Activated naive CD4-positive, alpha-beta T cell treated with anti-CD3 and anti-CD28 coated beads, Interleukin-2, amount 50 U/mL, for 24 hours (primary cell): ENCODE measurements around the gene CDKL2.

Source experiments
- H3K27ac Mint-ChIP-seq: one replicate; pipeline ENCODE4 v1.8.0; 2021; ENCODE audit warnings: mild to moderate bottlenecking, mixed read lengths
- H3K27me3 Mint-ChIP-seq: one replicate; pipeline ENCODE4 v1.8.0; 2021; ENCODE audit warnings: mixed read lengths
- H3K36me3 Mint-ChIP-seq: one replicate; pipeline ENCODE4 v1.8.0; 2021; ENCODE audit warnings: mixed read lengths
- H3K4me1 Mint-ChIP-seq: one replicate; pipeline ENCODE4 v1.8.0; 2021; ENCODE audit warnings: mixed read lengths
- H3K4me3 Mint-ChIP-seq: one replicate; pipeline ENCODE4 v1.8.0; 2021; ENCODE audit warnings: mild to moderate bottlenecking, mixed read lengths
- H3K9me3 Mint-ChIP-seq: one replicate; pipeline ENCODE4 v1.8.0; 2021; ENCODE audit warnings: mixed read lengths

CDKL2 gene

DNA sequence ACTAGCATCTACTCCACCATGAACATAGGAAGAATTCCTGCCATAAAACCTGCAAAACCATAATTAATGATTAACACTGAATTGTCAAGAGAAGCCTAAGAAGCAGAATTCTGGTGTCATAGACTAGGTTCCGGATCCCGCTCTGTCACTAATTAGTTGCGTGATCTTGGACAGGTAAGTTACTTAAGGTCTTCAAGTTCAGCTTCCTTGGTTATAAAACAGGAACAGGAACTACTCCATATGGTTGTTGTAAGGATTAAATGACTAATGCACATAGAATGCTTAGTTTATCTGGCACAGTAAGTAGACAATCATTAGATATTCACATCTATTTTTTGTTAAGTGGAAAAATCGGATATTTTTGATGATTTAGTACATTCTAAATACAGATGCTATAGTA lies 28.5 kb upstream of the CDKL2 start:
- Mint-ChIP-seq H3K27ac (peak overlapping the region; percentile 80), H3K9me3 (no peaks in the 10 kb centered on the region), H3K4me1 (peaks cover 84% of the 10 kb centered on the region), H3K27me3 (no peaks in the 10 kb centered on the region), H3K4me3 (no peak overlapping the region), H3K36me3 (peaks cover 19% of the 10 kb centered on the region)

DNA sequence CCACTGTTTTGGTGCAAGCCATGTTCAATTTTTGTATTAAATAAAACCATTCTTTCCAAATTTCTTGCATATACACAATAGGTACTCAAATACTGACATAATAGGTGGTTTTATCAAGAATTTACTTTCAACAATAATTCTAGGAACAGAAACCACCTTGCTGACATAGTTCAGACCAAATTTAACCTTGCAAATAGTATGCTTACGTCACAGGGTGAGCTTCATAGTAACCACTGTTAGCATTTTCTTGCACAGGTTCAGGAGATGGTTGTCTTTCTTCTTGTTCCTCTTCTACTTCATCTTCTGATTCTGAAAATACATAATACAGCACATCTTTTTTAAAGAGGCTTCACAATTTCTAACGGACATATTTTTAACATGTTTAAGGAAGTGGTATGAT lies 25.2 kb upstream of the CDKL2 start:
- H3K27ac Mint-ChIP-seq = peak overlapping the region; percentile 79
- peak overlapping the region; percentile 57 for H3K4me3 Mint-ChIP-seq
- peaks cover 18% of the 10 kb centered on the region for H3K36me3 Mint-ChIP-seq

DNA sequence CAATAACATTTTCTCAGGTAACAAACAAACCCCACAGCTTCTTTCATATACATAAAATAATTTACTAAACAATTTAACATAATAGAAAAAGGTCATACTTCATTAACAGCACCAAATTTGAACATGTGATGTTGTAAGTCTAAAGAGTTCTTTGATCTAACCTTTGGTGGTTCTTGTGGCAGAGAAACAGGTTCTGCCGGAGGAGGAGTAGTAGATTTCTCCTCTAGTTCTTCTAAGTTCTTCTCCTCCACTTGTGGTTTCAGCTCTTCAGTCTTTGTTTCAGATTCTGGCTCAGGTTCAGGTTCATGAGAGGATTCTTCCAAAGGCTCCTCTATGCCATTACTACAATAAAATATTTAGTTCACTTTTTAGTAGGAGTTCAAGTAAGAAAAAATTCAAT lies 24.6 kb upstream of the CDKL2 start:
- Mint-ChIP-seq H3K4me1 (peaks cover 58% of the 10 kb centered on the region), H3K27ac (peak overlapping the region; percentile 57), H3K9me3 (no peaks in the 10 kb centered on the region), H3K27me3 (no peaks in the 10 kb centered on the region), H3K36me3 (peaks cover 20% of the 10 kb centered on the region), H3K4me3 (peak overlapping the region; percentile 57)

More for the DNA sequence above, 25.2 kb upstream of the CDKL2 start:
- no peaks in the 10 kb centered on the region for H3K9me3 Mint-ChIP-seq
- no peaks in the 10 kb centered on the region for H3K27me3 Mint-ChIP-seq
- H3K4me1 Mint-ChIP-seq = peaks cover 62% of the 10 kb centered on the region

- peaks cover 21% of the 10 kb centered on the region for H3K36me3 Mint-ChIP-seq
- H3K27me3 Mint-ChIP-seq = no peaks in the 10 kb centered on the region
- peak overlapping the region; percentile 13 for H3K27ac Mint-ChIP-seq
- peak overlapping the region; percentile 19 for H3K4me3 Mint-ChIP-seq
- H3K4me1 Mint-ChIP-seq = peaks cover 51% of the 10 kb centered on the region
- no peaks in the 10 kb centered on the region for H3K9me3 Mint-ChIP-seq
Measured at GRCh38 chr4:75653845-75654503, 23.6 kb upstream of the CDKL2 start.

DNA sequence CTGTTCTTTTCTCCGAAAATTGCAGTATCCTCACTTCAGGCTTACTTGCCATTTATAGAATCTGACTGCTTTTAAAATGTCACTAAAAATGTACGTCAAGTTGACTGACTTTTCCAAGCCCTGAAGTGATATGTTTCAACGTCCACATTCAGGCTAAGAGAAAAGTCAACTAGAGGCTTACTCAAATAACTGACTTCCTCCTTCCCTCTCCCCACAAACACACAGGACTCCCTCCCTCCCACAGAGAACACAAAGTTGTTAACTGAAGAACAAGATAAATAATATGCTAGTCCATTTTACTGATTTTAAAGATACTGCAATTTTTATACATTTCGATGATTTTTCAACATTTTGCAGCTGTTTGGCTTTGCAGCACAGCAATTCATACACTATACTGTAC lies 13.8 kb upstream of the CDKL2 start:
- Mint-ChIP-seq H3K4me3 (no peak overlapping the region), H3K9me3 (no peaks in the 10 kb centered on the region)

DNA sequence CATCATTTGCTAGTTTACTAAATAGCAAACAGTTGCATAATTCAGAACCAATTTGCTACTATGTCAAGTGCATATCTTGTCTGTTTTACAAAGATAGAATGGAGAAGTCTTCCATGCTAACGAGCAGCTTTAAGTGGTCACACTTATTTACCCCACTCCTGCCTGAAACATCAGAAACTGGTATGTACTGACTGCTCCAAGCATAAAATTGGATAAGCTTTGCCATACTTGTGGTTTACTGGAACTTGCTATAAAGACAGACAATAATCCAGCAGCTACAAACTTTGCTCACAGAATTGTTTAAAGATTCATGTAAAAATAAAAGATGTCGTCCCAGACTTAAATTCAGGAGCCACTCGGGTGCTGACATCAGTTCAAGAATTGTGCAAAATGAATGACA lies 13.3 kb upstream of the CDKL2 start:
- H3K4me3 Mint-ChIP-seq = no peak overlapping the region
- H3K27ac Mint-ChIP-seq = no peak overlapping the region
- H3K4me1 Mint-ChIP-seq = peaks cover 24% of the 10 kb centered on the region
- H3K36me3 Mint-ChIP-seq = peaks cover 26% of the 10 kb centered on the region
- H3K9me3 Mint-ChIP-seq = no peaks in the 10 kb centered on the region
- no peaks in the 10 kb centered on the region for H3K27me3 Mint-ChIP-seq

More for the DNA sequence above, 13.8 kb upstream of the CDKL2 start:
- Mint-ChIP-seq H3K4me1 (peaks cover 24% of the 10 kb centered on the region), H3K27ac (peak overlapping the region; percentile 56), H3K27me3 (no peaks in the 10 kb centered on the region), H3K36me3 (peaks cover 27% of the 10 kb centered on the region)

DNA sequence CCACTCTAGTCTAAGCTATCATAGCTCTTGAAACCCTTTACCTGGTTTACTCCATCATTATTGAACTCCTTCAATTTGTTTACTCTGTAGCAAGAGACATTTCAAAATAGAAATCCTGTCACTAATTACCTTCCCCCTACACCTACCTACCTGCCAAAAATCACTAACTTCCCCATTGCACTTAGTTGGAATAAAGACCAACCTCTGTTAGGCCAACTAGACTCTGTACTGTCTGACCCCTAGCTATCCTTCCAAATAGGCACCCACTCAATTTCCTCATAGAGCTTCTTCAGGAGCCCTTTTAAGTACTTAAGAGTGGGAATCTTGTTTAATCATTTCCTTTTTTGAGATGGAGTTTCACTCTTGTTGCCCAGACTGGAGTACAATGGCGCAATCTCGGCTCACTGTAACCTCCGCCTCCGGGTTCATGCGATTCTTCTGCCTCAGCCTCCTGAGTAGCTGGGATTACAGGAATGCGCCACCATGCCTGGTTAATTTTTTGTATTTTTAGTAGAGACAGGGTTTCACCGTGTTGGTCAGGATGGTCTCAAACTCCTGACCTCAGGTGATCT lies 8.9 kb upstream of the CDKL2 start:
- H3K27me3 Mint-ChIP-seq = no peaks in the 10 kb centered on the region
- H3K4me1 Mint-ChIP-seq = peaks cover 13% of the 10 kb centered on the region
- peaks cover 11% of the 10 kb centered on the region for H3K36me3 Mint-ChIP-seq
- H3K4me3 Mint-ChIP-seq = no peak overlapping the region
- H3K27ac Mint-ChIP-seq = no peak overlapping the region
- H3K9me3 Mint-ChIP-seq = no peaks in the 10 kb centered on the region

DNA sequence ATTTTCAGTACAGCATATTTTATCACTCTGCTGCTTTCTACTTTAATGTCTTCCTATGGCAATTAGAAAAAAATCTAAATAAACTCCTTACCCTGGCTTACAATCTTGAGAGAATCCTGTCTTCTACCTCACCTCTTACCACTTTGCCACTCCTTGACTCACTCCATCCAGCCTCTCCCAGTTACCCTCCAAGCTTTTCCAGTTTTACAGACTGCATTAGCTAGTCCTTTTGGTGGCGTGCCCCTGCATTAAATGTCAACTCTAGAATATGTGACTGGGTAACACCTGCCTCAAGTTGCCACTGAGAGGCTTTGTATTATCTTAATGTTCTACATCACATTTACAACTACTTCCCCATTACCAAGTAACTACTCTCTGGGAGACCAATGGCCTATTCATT lies 7.5 kb upstream of the CDKL2 start:
- H3K4me1 Mint-ChIP-seq = peaks cover 10% of the 10 kb centered on the region
- H3K36me3 Mint-ChIP-seq = peaks cover 8% of the 10 kb centered on the region
- no peaks in the 10 kb centered on the region for H3K27me3 Mint-ChIP-seq
- no peak overlapping the region for H3K4me3 Mint-ChIP-seq
- peak overlapping the region; percentile 36 for H3K27ac Mint-ChIP-seq
- no peaks in the 10 kb centered on the region for H3K9me3 Mint-ChIP-seq

DNA sequence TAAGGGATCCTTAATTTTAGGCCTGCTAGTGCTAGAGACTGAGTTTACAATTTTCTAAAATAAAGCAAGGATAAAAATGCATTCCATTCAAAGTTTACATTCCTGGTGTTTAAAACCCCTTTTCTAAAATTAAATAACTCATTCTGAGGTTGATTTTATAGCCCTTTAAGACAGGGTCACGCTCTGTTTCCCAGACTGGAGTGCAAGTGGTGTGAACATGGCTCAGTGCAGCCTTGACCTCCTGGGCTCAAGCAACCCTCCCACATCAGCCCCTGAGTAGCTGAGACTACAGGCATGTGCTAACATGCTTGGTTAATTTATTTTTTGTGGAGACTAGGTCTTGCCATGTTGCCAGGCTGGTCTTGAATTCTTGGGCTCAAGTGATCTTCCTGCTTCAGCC lies 6.8 kb upstream of the CDKL2 start:
- H3K9me3 Mint-ChIP-seq = no peaks in the 10 kb centered on the region
- H3K4me1 Mint-ChIP-seq = peaks cover 6% of the 10 kb centered on the region
- peaks cover 6% of the 10 kb centered on the region for H3K36me3 Mint-ChIP-seq
- no peak overlapping the region for H3K27ac Mint-ChIP-seq
- H3K4me3 Mint-ChIP-seq = no peak overlapping the region
- no peaks in the 10 kb centered on the region for H3K27me3 Mint-ChIP-seq

DNA sequence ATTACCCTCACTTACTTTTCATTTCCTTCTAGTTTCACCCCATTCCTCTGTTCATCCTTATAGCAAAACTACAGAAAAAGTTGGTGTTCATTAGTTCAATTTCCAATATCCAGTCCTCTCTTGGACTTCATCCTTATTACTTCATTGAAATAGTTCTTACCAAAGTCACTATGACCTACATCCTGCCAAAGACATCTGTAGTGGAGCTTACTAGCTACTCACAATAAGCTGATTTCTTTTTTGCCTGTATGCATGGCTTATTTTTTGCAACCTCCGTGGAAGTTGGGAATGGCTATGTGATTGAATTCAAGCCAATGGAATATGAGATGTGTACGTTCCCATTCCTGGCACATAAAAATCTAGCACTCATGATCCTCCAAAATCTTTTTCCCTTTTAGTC lies 4.6 kb upstream of the CDKL2 start:
- no peaks in the 10 kb centered on the region for H3K27me3 Mint-ChIP-seq

GRCh38 chr4:75634281-75634680 lies 4.0 kb upstream of the CDKL2 start:
- H3K27ac Mint-ChIP-seq = no peak overlapping the region
- H3K27me3 Mint-ChIP-seq = no peaks in the 10 kb centered on the region
- H3K4me1 Mint-ChIP-seq = peaks cover 13% of the 10 kb centered on the region

More for the DNA sequence above, 4.6 kb upstream of the CDKL2 start:
- Mint-ChIP-seq H3K9me3 (no peaks in the 10 kb centered on the region), H3K4me1 (peaks cover 17% of the 10 kb centered on the region), H3K4me3 (no peak overlapping the region), H3K27ac (no peak overlapping the region), H3K36me3 (no peaks in the 10 kb centered on the region)

GRCh38 chr4:75633846-75634245 lies 3.5 kb upstream of the CDKL2 start:
- H3K4me3 Mint-ChIP-seq = no peak overlapping the region
- H3K27ac Mint-ChIP-seq = no peak overlapping the region
- H3K27me3 Mint-ChIP-seq = no peaks in the 10 kb centered on the region
- H3K9me3 Mint-ChIP-seq = no peaks in the 10 kb centered on the region
- H3K36me3 Mint-ChIP-seq = no peaks in the 10 kb centered on the region
- peaks cover 13% of the 10 kb centered on the region for H3K4me1 Mint-ChIP-seq

More at GRCh38 chr4:75634281-75634680, 4.0 kb upstream of the CDKL2 start:
- H3K9me3 Mint-ChIP-seq = no peaks in the 10 kb centered on the region
- no peak overlapping the region for H3K4me3 Mint-ChIP-seq
- no peaks in the 10 kb centered on the region for H3K36me3 Mint-ChIP-seq

GRCh38 chr4:75630937-75631329 lies 605 bp upstream of the CDKL2 start:
- Mint-ChIP-seq H3K4me3 (peak overlapping the region; percentile 91), H3K9me3 (no peaks in the 10 kb centered on the region), H3K4me1 (peaks cover 13% of the 10 kb centered on the region), H3K27me3 (no peaks in the 10 kb centered on the region), H3K27ac (no peak overlapping the region), H3K36me3 (no peaks in the 10 kb centered on the region)

DNA sequence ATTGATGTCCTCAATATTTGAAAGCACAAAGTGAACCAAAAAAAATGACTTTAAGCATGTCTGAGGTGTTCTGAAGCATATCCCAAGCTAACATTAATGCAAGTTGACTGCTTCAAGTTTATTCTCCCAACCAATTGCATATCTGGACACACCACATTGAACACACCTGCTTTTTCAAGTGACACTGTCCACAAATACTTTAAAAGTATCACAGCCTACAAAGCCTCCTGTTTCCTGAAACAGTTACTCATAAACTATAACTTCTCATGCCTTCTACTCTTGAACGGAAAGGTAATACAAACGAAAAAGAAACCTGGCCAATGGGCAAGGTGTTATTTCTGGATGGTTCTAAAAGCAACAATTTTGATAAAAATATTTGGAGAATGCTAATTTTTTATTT lies 1.1 kb downstream of the CDKL2 start:
- Mint-ChIP-seq H3K4me1 (peaks cover 13% of the 10 kb centered on the region), H3K36me3 (no peaks in the 10 kb centered on the region), H3K4me3 (peak overlapping the region; percentile 58), H3K27me3 (no peaks in the 10 kb centered on the region), H3K27ac (no peak overlapping the region), H3K9me3 (no peaks in the 10 kb centered on the region)

DNA sequence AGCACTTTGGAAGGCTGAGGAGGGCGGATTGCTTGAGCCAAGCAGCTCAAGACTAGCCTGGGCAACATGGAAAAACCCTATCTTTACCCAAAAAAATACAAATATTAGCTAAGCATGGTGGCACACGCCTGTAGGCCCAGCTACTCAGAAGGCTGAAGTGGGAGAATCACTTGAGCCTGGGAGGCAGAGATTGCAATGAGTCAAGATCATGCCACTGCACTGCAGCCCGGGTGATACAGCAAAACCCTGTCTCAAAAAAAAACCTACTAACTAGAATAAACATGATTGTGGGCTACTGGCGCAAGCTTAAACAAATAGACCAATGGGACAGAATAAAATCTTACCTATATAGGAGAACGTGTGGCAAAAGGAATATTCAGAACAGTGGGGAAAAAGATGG lies 7.3 kb downstream of the CDKL2 start:
- no peaks in the 10 kb centered on the region for H3K4me1 Mint-ChIP-seq
- no peaks in the 10 kb centered on the region for H3K36me3 Mint-ChIP-seq
- H3K9me3 Mint-ChIP-seq = no peaks in the 10 kb centered on the region
- H3K4me3 Mint-ChIP-seq = no peak overlapping the region
- no peak overlapping the region for H3K27ac Mint-ChIP-seq
- H3K27me3 Mint-ChIP-seq = no peaks in the 10 kb centered on the region

- no peaks in the 10 kb centered on the region for H3K36me3 Mint-ChIP-seq
- no peaks in the 10 kb centered on the region for H3K27me3 Mint-ChIP-seq
- no peak overlapping the region for H3K27ac Mint-ChIP-seq
- H3K9me3 Mint-ChIP-seq = no peaks in the 10 kb centered on the region
- H3K4me3 Mint-ChIP-seq = no peak overlapping the region
- no peaks in the 10 kb centered on the region for H3K4me1 Mint-ChIP-seq
Measured at GRCh38 chr4:75621715-75622114, 8.6 kb downstream of the CDKL2 start.

- Mint-ChIP-seq H3K4me3 (no peak overlapping the region), H3K27ac (no peak overlapping the region), H3K27me3 (no peaks in the 10 kb centered on the region), H3K36me3 (peaks cover 2% of the 10 kb centered on the region), H3K9me3 (no peaks in the 10 kb centered on the region), H3K4me1 (no peaks in the 10 kb centered on the region)
Measured at GRCh38 chr4:75612306-75612705, 18.0 kb downstream of the CDKL2 start.
